H1 (cell line): ENCODE results near the gene PAX3.

Source experiments
- CREB1 ChIP-seq: IDR thresholded peaks from 2 replicates; pipeline ENCODE4 v1.6.1; 2012; ENCODE audit warnings: inconsistent platforms
- EZH2 ChIP-seq: fragments of 200-600 bp; sonication (generic); IDR thresholded peaks from 2 replicates; pipeline ENCODE4 v1.7.1; 2012; ENCODE audit warnings: low read depth, mild to moderate bottlenecking, moderate library complexity, low read length, inconsistent platforms; ENCODE audit not compliant: severe bottlenecking
- PHF8 ChIP-seq: fragments of 200-600 bp; sonication (generic); conservative IDR thresholded peaks from 2 replicates; pipeline ENCODE4 v1.7.1; 2012; ENCODE audit warnings: low read depth, mild to moderate bottlenecking, inconsistent platforms, low read length, moderate library complexity
- POLR2A ChIP-seq, 2 experiments: IDR thresholded peaks; 1 replicate in 1 of 2; 2 replicates in 1 of 2; pipeline ENCODE4 v1.6.1; 2011; ENCODE audit warnings: low read depth in 2 of 2, low read length in 2 of 2, mild to moderate bottlenecking in 2 of 2; ENCODE audit errors: control extremely low read depth in 1 of 2
- POLR2AphosphoS5 ChIP-seq: IDR thresholded peaks from 2 replicates; pipeline ENCODE4 v1.6.1; 2011; ENCODE audit warnings: low read depth, low read length
- TBP ChIP-seq: IDR thresholded peaks from 2 replicates; pipeline ENCODE4 v1.6.1; 2011; ENCODE audit warnings: low read depth, low read length, improper control_type of control experiment
- ZNF274 ChIP-seq: IDR thresholded peaks from 2 replicates; pipeline ENCODE4 v1.7.0; 2012; ENCODE audit warnings: low read length, borderline replicate concordance; ENCODE audit errors: extremely low read depth
- TF ChIP-seq, protein P1 (sequence below), 3 experiments: IDR thresholded peaks; 1 replicate in 2 of 3; 2 replicates in 1 of 3; pipeline versions ENCODE4 v1.5.1 to v1.6.1; 2011; ENCODE audit warnings: low read length in 3 of 3, mild to moderate bottlenecking in 3 of 3, inconsistent platforms in 2 of 3, low read depth in 1 of 3, moderate library complexity in 1 of 3; ENCODE audit not compliant: insufficient read depth in 1 of 3; ENCODE audit errors: control extremely low read depth in 1 of 3

DNA sequence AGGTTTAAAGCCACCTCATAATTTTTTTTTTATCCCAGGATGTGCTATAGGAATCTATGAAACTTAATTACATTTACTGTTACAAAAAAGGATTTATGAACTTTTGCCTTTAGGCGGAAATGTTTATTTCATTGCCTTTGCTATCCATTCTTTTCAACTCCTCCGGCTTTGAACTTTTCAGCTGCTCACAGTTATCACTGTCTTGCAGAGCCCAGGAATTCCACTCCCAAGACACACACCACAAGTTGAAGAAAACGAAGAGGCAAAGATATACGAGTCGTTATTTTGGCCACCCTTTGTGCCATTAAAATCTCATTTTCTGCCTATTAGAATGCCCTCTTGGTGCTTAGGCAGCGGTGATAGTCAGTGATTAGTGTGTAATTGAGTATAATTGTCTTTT lies 80.0 kb downstream of the PAX3 start:
- TF ChIP-seq POLR2AphosphoS5 (no peak), CREB1 (no peak), EZH2 (no peak), TBP (no peak), POLR2A (IDR thresholded peaks at IDR 0.05; ENCODE audit: control extremely low read depth in 1 of 2, low read depth in 2 of 2, low read length in 2 of 2) (no peak), ZNF274 (no peak), PHF8 (no peak)
- TF ChIP-seq, protein P1, sequence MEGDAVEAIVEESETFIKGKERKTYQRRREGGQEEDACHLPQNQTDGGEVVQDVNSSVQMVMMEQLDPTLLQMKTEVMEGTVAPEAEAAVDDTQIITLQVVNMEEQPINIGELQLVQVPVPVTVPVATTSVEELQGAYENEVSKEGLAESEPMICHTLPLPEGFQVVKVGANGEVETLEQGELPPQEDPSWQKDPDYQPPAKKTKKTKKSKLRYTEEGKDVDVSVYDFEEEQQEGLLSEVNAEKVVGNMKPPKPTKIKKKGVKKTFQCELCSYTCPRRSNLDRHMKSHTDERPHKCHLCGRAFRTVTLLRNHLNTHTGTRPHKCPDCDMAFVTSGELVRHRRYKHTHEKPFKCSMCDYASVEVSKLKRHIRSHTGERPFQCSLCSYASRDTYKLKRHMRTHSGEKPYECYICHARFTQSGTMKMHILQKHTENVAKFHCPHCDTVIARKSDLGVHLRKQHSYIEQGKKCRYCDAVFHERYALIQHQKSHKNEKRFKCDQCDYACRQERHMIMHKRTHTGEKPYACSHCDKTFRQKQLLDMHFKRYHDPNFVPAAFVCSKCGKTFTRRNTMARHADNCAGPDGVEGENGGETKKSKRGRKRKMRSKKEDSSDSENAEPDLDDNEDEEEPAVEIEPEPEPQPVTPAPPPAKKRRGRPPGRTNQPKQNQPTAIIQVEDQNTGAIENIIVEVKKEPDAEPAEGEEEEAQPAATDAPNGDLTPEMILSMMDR (IDR thresholded peaks at IDR 0.05; ENCODE audit: control extremely low read depth in 1 of 3, insufficient read depth in 1 of 3, low read depth in 1 of 3, low read length in 3 of 3): no peak
